ENCODE measurements around the gene GPR160.
"Not testable (repeated sequence)": the region's sequence is repeated elsewhere in the genome, so short reads cannot be mapped to it uniquely, and the experiment has no call there.

The GPR160 gene

DNA sequence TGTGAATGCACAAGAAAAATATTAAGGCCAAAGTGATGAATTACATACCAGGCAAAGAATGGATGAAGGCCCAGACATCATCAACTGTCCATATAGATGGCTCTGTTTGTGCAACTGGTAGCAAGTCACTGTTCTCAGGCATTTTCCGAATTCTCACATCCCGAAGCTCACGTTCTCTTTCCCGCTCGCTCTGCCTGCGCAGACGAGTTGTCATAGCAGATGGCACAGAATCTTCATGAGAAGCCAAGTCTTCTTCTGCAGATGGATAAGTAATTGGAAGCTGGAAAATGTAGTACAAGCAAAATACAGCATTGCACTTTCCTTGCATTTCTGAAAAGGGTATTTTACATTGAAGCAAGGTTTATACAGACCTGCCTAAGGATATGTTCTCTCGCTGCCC is 64.6 kb downstream of the GPR160 start:
- DNase-seq (ENCODE audit: low read depth): no peak
- TF ChIP-seq, protein P1, sequence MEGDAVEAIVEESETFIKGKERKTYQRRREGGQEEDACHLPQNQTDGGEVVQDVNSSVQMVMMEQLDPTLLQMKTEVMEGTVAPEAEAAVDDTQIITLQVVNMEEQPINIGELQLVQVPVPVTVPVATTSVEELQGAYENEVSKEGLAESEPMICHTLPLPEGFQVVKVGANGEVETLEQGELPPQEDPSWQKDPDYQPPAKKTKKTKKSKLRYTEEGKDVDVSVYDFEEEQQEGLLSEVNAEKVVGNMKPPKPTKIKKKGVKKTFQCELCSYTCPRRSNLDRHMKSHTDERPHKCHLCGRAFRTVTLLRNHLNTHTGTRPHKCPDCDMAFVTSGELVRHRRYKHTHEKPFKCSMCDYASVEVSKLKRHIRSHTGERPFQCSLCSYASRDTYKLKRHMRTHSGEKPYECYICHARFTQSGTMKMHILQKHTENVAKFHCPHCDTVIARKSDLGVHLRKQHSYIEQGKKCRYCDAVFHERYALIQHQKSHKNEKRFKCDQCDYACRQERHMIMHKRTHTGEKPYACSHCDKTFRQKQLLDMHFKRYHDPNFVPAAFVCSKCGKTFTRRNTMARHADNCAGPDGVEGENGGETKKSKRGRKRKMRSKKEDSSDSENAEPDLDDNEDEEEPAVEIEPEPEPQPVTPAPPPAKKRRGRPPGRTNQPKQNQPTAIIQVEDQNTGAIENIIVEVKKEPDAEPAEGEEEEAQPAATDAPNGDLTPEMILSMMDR (conservative IDR thresholded peaks at IDR 0.05; ENCODE audit: low read depth, low read length): no peak
- no peak overlapping the region for H3K4me3 ChIP-seq (ENCODE audit: low read depth, low read length)

DNA sequence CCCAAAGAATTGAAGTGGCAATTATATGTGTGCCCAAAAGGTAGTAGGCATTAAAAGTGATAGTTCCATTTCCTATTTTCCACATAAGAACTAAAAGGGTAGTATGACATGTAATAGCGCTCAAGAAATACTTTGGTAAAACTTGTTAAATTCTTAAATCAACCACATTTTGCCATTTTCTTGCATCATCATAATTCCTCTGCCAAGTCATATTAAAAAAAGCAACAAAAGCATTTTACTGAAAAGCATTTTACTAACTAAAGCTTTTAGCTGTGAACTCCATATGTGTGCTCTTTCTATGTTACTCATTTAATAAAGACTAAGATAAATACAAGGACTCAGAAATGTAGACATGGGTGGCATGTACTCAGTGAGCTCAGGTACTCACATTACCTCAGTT is 70.1 kb downstream of the GPR160 start:
- TF ChIP-seq, protein P1 (conservative IDR thresholded peaks at IDR 0.05; ENCODE audit: low read depth, low read length): no peak
- DNase-seq (ENCODE audit: low read depth): peak; percentile 42
- no peak overlapping the region for H3K4me3 ChIP-seq (ENCODE audit: low read depth, low read length)

DNA sequence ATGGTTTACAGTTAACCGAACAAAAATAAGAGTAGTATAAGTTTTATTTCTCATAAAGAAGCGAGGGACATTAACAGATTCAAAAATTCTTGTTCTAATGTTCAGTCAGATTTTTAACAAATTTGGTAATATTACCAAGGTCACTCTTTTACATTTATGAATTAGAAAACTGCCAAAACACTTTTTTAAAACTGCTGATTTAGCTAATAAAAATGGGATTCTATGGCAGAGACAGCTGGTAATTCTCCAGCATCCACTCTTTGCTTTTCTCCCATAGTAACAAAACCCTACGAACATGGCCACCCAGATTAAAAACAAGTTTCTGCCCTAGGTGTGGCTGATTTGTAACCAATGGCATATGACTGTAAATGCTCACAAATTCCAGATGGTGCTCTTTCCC is 71.2 kb downstream of the GPR160 start:
- TF ChIP-seq, protein P1 (conservative IDR thresholded peaks at IDR 0.05; ENCODE audit: low read depth, low read length): no peak

DNA sequence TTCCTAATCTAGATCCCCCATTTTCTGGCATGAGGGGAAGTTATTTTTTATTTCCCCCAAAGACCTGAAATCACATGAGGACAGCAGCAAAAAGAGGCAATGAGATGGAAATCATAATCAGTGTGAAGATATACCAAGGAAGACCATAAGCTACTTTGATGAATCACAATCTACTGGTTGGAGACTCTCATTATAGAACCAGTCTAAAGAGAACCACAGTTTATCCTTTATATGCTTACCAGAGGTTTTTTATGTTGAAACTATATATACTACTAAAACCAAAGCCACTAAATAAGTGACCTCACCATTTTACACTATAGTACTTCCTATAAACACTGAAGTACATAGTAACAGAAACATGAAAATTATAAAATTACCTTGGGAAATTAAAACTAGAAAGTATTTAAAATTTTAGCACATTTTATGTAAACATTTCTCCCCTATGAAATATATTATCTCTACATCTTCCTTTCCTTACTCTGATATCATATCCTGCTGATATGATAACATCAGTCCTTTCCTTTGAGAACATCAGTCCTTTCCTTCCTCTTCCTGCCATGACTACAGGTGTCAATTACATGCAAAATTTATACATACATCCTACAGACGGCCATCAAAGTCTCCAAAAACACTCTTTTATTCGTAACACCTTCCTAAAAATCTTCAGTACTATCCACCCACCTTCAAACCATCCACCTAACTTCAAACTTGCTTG is 71.9 kb downstream of the GPR160 start:
- DNase-seq (ENCODE audit: low read depth): no peak
- H3K4me3 ChIP-seq (ENCODE audit: low read depth, low read length): no peak overlapping the region
- TF ChIP-seq, protein P1 (conservative IDR thresholded peaks at IDR 0.05; ENCODE audit: low read depth, low read length): no peak

More for the DNA sequence above, 71.2 kb downstream of the GPR160 start:
- DNase-seq (ENCODE audit: low read depth): no peak
- no peak overlapping the region for H3K4me3 ChIP-seq (ENCODE audit: low read depth, low read length)

DNA sequence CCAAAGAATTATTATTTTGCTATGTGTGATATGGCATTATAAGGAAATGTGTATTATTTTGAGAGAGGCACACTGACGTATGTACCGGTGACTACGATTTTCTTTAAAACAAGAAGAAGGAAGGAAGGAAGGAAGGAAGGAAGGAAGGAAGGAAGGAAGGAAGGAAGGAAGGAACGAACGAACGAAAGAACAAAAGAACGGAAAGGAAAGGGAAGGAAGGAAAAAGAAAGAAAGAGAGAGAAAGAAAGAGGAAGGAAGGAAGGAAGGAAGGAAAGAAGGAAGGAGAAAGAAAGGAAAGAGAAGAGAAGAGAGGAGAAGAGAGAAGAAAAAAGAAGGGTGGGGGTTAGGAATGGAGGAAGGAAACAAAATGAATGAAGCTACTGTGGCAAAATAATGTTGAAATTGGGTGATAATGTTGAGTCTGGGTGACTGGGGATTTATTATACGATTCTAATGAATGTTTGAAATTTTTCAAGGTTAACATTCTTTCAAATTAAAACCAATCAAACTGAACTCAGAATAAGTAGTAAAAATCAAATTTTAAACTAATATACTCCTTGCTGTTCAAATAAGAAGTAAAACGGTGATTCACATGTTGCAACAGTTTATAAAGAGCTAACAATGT is 73.5 kb downstream of the GPR160 start:
- no peak for DNase-seq (ENCODE audit: low read depth)
- H3K4me3 ChIP-seq (ENCODE audit: low read depth, low read length): no peak overlapping the region
- TF ChIP-seq, protein P1 (conservative IDR thresholded peaks at IDR 0.05; ENCODE audit: low read depth, low read length): no peak

DNA sequence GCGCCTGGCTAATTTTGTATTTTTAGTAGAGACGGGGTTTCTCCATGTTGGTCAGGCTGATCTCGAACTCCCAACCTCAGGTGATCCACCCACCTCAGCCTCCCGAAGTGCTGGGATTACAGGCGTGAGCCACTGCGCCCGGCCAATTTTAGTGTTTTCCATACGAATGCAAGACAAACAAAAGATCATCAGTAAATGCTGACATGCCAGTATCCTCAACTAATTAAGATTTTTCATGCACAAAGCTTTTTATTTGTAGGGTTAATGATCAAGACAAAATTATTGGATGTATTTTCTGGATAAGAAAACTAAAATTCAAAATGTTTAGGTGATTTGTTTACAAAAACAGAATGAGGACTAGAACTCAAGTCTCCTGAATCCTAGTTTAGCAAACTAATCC is 76.4 kb downstream of the GPR160 start:
- not testable (repeated sequence) for H3K4me3 ChIP-seq (ENCODE audit: low read depth, low read length); DNase-seq (ENCODE audit: low read depth)

DNA sequence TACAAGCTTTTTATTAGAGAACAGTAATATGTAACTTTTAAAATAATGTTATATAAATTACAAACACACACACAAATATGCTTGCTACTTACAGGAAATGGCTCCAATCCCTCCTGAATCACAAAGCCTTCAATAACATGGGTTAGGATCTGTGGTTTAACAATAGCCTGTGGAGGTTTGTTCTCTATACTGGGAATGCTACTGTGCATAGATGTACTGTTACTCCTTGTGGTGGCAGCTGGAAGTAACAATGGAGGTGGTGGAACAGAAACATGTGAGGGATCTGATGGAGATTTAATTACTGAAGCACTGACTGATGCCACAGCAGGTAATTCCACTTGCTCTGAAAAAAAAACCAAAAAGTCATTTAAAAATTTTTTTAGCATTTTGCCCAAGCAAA is 79.3 kb downstream of the GPR160 start:
- TF ChIP-seq, protein P1 (conservative IDR thresholded peaks at IDR 0.05; ENCODE audit: low read depth, low read length): peak; percentile 50
- H3K4me3 ChIP-seq (ENCODE audit: low read depth, low read length): no peak overlapping the region
- peak; percentile 39 for DNase-seq (ENCODE audit: low read depth)

Measured in choroid plexus epithelial cell (primary cell).